ENCODE measurements around the gene VAC14.

GRCh38 chr16:70744366-70744765 lies 56.6 kb downstream of the VAC14 start:
- TF ChIP-seq CTCF (IDR thresholded peaks at IDR 0.05): no peak
- no peak for TF ChIP-seq MXI1 (IDR thresholded peaks at IDR 0.05; ENCODE audit: low read depth, low read length)
- TF ChIP-seq POLR2AphosphoS5 (IDR thresholded peaks at IDR 0.05; ENCODE audit: low read depth, low read length): no peak

Measured in SK-N-SH (cell line).